ENCODE data around the gene GPR3. TPM values are rescaled to one million over a fixed set of nuclear protein-coding genes. Genes with fewer than 3 reads are reported as not detected.
A peak's percentile ranks its signal among the peaks of the same experiment; 100 is the strongest.

GPR3 gene
- total RNA-seq, 1 experiment from 2014 or later, result 4.4 TPM

- no peaks in the 10 kb centered on the region for H3K79me1 ChIP-seq (ENCODE audit: insufficient read depth, low read depth, low read length, poor library complexity, severe bottlenecking)
- H4K20me1 ChIP-seq (ENCODE audit: control insufficient read depth, insufficient read depth, insufficient read length), result peaks cover 4% of the 10 kb centered on the region
- Mint-ChIP-seq H3K9me3 (no peaks in the 10 kb centered on the region; a peak in 1 of 5 replicates), H3K4me3 (peak overlapping the region in 1 of 2 experiments; percentile 23; a peak in 2 of 5 replicates), H3K27me3 (ENCODE audit: low read depth) (peaks cover 54% of the 10 kb centered on the region), H3K27ac (no peak overlapping the region), H3K4me1 (peaks cover 13 to 30% of the 10 kb centered on the region in 2 experiments), H3K36me3 (ENCODE audit: insufficient read depth in 1 of 3, low read depth in 3 of 3) (peaks cover 0 to 13% (median 3%) of the 10 kb centered on the region in 3 experiments; a peak in 4 of 7 replicates)
- no peak overlapping the region for H3K27ac ChIP-seq (ENCODE audit: insufficient read length, low read depth, low read length)
- no peak overlapping the region for H4K8ac ChIP-seq (replicated peaks; ENCODE audit: insufficient read length, low read depth, low read length)
- H3K27me3 ChIP-seq (ENCODE audit: insufficient read depth, low read length), result peaks cover 18% of the 10 kb centered on the region; the same call in 1 of the 2 replicates
- no peaks in the 10 kb centered on the region for H3K9me3 ChIP-seq (ENCODE audit: control insufficient read depth, low read depth, low read length)
- H3K23ac ChIP-seq (ENCODE audit: insufficient read length, low read depth, low read length), result no peak overlapping the region
- peak; percentile 71 for DNase-seq
- H3K4me2 ChIP-seq (ENCODE audit: insufficient read depth, insufficient read length, low read length), result peak overlapping the region; percentile 23
- H3K14ac ChIP-seq (ENCODE audit: insufficient read depth, low read length), result no peak overlapping the region
- TF ChIP-seq CTCF (conservative IDR thresholded peaks at IDR 0.05), result no peak; the same call in 2 of the 3 replicates
- H4K91ac ChIP-seq (ENCODE audit: insufficient read length, low read depth, low read length), result no peak overlapping the region
- no peaks in the 10 kb centered on the region for H3K79me2 ChIP-seq (ENCODE audit: insufficient read depth, low read length)
- no peak overlapping the region for H3T11ph ChIP-seq (ENCODE audit: low read length)
- H2BK12ac ChIP-seq (ENCODE audit: insufficient read length, low read depth, low read length), result no peak overlapping the region
- no peak overlapping the region for H3K18ac ChIP-seq (ENCODE audit: insufficient read length, low read depth, low read length)
- no peak overlapping the region for H3K56ac ChIP-seq (ENCODE audit: insufficient read length, low read depth, low read length)
- H3K23me2 ChIP-seq (ENCODE audit: insufficient read length, low read depth, low read length, poor library complexity, severe bottlenecking), result peaks cover 13% of the 10 kb centered on the region
- no CpG with 5 or more reads among the region's 37 CpGs for WGBS (ENCODE audit: extremely low coverage, insufficient read length, low lambda C conversion rate)
- peaks cover 3% of the 10 kb centered on the region; the same call in 1 of the 2 replicates for H3K4me1 ChIP-seq (ENCODE audit: insufficient read depth, low read length)
- H2BK5ac ChIP-seq (ENCODE audit: insufficient read length, low read length), result no peak overlapping the region
- H2AFZ ChIP-seq (ENCODE audit: low read length), result no peak overlapping the region
- H4K5ac ChIP-seq (ENCODE audit: insufficient read length, low read depth, low read length), result no peak overlapping the region
- no peak overlapping the region for H3K4ac ChIP-seq (ENCODE audit: low read depth, low read length)
- no peak overlapping the region for H2BK120ac ChIP-seq (ENCODE audit: low read depth, low read length, poor library complexity, severe bottlenecking)
- no peak overlapping the region for H2AK5ac ChIP-seq (ENCODE audit: insufficient read length, low read length)
- H2BK15ac ChIP-seq (ENCODE audit: low read depth, low read length), result no peak overlapping the region
- H2BK20ac ChIP-seq (ENCODE audit: low read depth, low read length, poor library complexity, severe bottlenecking), result no peak overlapping the region
- H3K9ac ChIP-seq (ENCODE audit: extremely low read depth, insufficient read length, low read length), result no peak overlapping the region
These were observed 35.7 kb upstream of the GPR3 start for GRCh38 chr1:27356619-27357280.

All from H9 (cell line).